Measurements from ENCODE around the gene SMIM41.

The SMIM41 gene

GRCh38 chr12:52119398-52120254 lies 40.1 kb downstream of the SMIM41 start:
- Mint-ChIP-seq H3K36me3 (ENCODE audit: insufficient read depth) (peaks cover 2% of the 10 kb centered on the region), H3K4me3 (no peak overlapping the region), H3K9me3 (no peaks in the 10 kb centered on the region), H3K27me3 (peaks cover 58% of the 10 kb centered on the region), H3K27ac (ENCODE audit: low read depth) (no peak overlapping the region), H3K4me1 (peaks cover 20% of the 10 kb centered on the region)
- ATAC-seq (replicated peaks; ENCODE audit: extremely low read depth, poor library complexity, severe bottlenecking) (no peak), DNase-seq (ENCODE audit: low spot score in 2 of 2) (no peak)

- ATAC-seq (replicated peaks; ENCODE audit: extremely low read depth, poor library complexity, severe bottlenecking): no peak
- DNase-seq (ENCODE audit: low spot score in 2 of 2): no peak
- Mint-ChIP-seq H3K9me3 (no peaks in the 10 kb centered on the region), H3K27ac (ENCODE audit: low read depth) (peak overlapping the region; percentile 38), H3K4me3 (no peak overlapping the region), H3K27me3 (peaks cover 64% of the 10 kb centered on the region), H3K4me1 (peaks cover 20% of the 10 kb centered on the region), H3K36me3 (ENCODE audit: insufficient read depth) (peaks cover 2% of the 10 kb centered on the region)
These were observed 41.7 kb downstream of the SMIM41 start for GRCh38 chr12:52120951-52121823.

- Mint-ChIP-seq H3K4me3 (no peak overlapping the region), H3K27ac (ENCODE audit: low read depth) (peak overlapping the region; percentile 38), H3K9me3 (no peaks in the 10 kb centered on the region), H3K27me3 (peaks cover 72% of the 10 kb centered on the region), H3K36me3 (ENCODE audit: insufficient read depth) (no peaks in the 10 kb centered on the region), H3K4me1 (peaks cover 12% of the 10 kb centered on the region)
- no peak for ATAC-seq (replicated peaks; ENCODE audit: extremely low read depth, poor library complexity, severe bottlenecking)
- peak; percentile 24 to 36 for DNase-seq (ENCODE audit: low spot score in 2 of 2)
These were observed 42.5 kb downstream of the SMIM41 start for GRCh38 chr12:52121824-52122539.

- no peak for DNase-seq (ENCODE audit: low spot score in 2 of 2)
- ATAC-seq (replicated peaks; ENCODE audit: extremely low read depth, poor library complexity, severe bottlenecking): no peak
- H3K4me3 Mint-ChIP-seq: no peak overlapping the region
- H3K27ac Mint-ChIP-seq (ENCODE audit: low read depth): no peak overlapping the region
- H3K9me3 Mint-ChIP-seq: no peaks in the 10 kb centered on the region
- peaks cover 78% of the 10 kb centered on the region for H3K27me3 Mint-ChIP-seq
- H3K36me3 Mint-ChIP-seq (ENCODE audit: insufficient read depth): no peaks in the 10 kb centered on the region
- H3K4me1 Mint-ChIP-seq: peaks cover 10% of the 10 kb centered on the region
These were observed 43.0 kb downstream of the SMIM41 start for GRCh38 chr12:52122540-52122871.

- Mint-ChIP-seq H3K4me3 (no peak overlapping the region), H3K9me3 (no peaks in the 10 kb centered on the region), H3K4me1 (peaks cover 10% of the 10 kb centered on the region), H3K27ac (ENCODE audit: low read depth) (no peak overlapping the region), H3K27me3 (peaks cover 82% of the 10 kb centered on the region), H3K36me3 (ENCODE audit: insufficient read depth) (no peaks in the 10 kb centered on the region)
- no peak for ATAC-seq (replicated peaks; ENCODE audit: extremely low read depth, poor library complexity, severe bottlenecking)
- no peak for DNase-seq (ENCODE audit: low spot score in 2 of 2)
These were observed 43.4 kb downstream of the SMIM41 start for GRCh38 chr12:52122904-52123303.

- no peak overlapping the region for H3K27ac Mint-ChIP-seq (ENCODE audit: low read depth)
- no peaks in the 10 kb centered on the region for H3K36me3 Mint-ChIP-seq (ENCODE audit: insufficient read depth)
- no peak overlapping the region for H3K4me3 Mint-ChIP-seq
- peaks cover 88% of the 10 kb centered on the region for H3K27me3 Mint-ChIP-seq
- no peak for ATAC-seq (replicated peaks; ENCODE audit: extremely low read depth, poor library complexity, severe bottlenecking)
- H3K9me3 Mint-ChIP-seq: no peaks in the 10 kb centered on the region
- DNase-seq (ENCODE audit: low spot score in 2 of 2): no peak
- peaks cover 10% of the 10 kb centered on the region for H3K4me1 Mint-ChIP-seq
These were observed 44.1 kb downstream of the SMIM41 start for GRCh38 chr12:52123487-52124186.

- H3K4me3 Mint-ChIP-seq: no peak overlapping the region
- peaks cover 10% of the 10 kb centered on the region for H3K4me1 Mint-ChIP-seq
- no peaks in the 10 kb centered on the region for H3K9me3 Mint-ChIP-seq
- peaks cover 76% of the 10 kb centered on the region for H3K27me3 Mint-ChIP-seq
- H3K27ac Mint-ChIP-seq (ENCODE audit: low read depth): no peak overlapping the region
- H3K36me3 Mint-ChIP-seq (ENCODE audit: insufficient read depth): no peaks in the 10 kb centered on the region
- ATAC-seq (replicated peaks; ENCODE audit: extremely low read depth, poor library complexity, severe bottlenecking) (no peak), DNase-seq (ENCODE audit: low spot score in 2 of 2) (no peak)
These were observed 46.0 kb downstream of the SMIM41 start for GRCh38 chr12:52125476-52125900.

- no peaks in the 10 kb centered on the region for H3K9me3 Mint-ChIP-seq
- peaks cover 74% of the 10 kb centered on the region for H3K27me3 Mint-ChIP-seq
- ATAC-seq (replicated peaks; ENCODE audit: extremely low read depth, poor library complexity, severe bottlenecking) (no peak), DNase-seq (ENCODE audit: low spot score in 2 of 2) (no peak)
- H3K4me1 Mint-ChIP-seq: peaks cover 10% of the 10 kb centered on the region
- no peak overlapping the region for H3K4me3 Mint-ChIP-seq
- H3K36me3 Mint-ChIP-seq (ENCODE audit: insufficient read depth): no peaks in the 10 kb centered on the region
- H3K27ac Mint-ChIP-seq (ENCODE audit: low read depth): no peak overlapping the region
These were observed 46.6 kb downstream of the SMIM41 start for GRCh38 chr12:52126050-52126604.

GRCh38 chr12:52126605-52127578 lies 47.4 kb downstream of the SMIM41 start:
- Mint-ChIP-seq H3K27me3 (peaks cover 74% of the 10 kb centered on the region), H3K9me3 (no peaks in the 10 kb centered on the region), H3K4me3 (no peak overlapping the region), H3K4me1 (peaks cover 6% of the 10 kb centered on the region), H3K36me3 (ENCODE audit: insufficient read depth) (no peaks in the 10 kb centered on the region), H3K27ac (ENCODE audit: low read depth) (no peak overlapping the region)
- no peak for ATAC-seq (replicated peaks; ENCODE audit: extremely low read depth, poor library complexity, severe bottlenecking)
- no peak for DNase-seq (ENCODE audit: low spot score in 2 of 2)

GRCh38 chr12:52127683-52128450 lies 48.4 kb downstream of the SMIM41 start:
- Mint-ChIP-seq H3K36me3 (ENCODE audit: insufficient read depth) (no peaks in the 10 kb centered on the region), H3K9me3 (no peaks in the 10 kb centered on the region), H3K4me1 (no peaks in the 10 kb centered on the region), H3K27ac (ENCODE audit: low read depth) (no peak overlapping the region), H3K4me3 (no peak overlapping the region), H3K27me3 (peaks cover 65% of the 10 kb centered on the region)
- no peak for ATAC-seq (replicated peaks; ENCODE audit: extremely low read depth, poor library complexity, severe bottlenecking)
- no peak for DNase-seq (ENCODE audit: low spot score in 2 of 2)
